Measurements from ENCODE around the gene NCS1. TPM values are rescaled to one million over a fixed set of nuclear protein-coding genes. Genes with fewer than 3 reads are reported as not detected.

Gene NCS1
- total RNA-seq, 1 experiment from 2014 or later = 27.8 TPM

DNA sequence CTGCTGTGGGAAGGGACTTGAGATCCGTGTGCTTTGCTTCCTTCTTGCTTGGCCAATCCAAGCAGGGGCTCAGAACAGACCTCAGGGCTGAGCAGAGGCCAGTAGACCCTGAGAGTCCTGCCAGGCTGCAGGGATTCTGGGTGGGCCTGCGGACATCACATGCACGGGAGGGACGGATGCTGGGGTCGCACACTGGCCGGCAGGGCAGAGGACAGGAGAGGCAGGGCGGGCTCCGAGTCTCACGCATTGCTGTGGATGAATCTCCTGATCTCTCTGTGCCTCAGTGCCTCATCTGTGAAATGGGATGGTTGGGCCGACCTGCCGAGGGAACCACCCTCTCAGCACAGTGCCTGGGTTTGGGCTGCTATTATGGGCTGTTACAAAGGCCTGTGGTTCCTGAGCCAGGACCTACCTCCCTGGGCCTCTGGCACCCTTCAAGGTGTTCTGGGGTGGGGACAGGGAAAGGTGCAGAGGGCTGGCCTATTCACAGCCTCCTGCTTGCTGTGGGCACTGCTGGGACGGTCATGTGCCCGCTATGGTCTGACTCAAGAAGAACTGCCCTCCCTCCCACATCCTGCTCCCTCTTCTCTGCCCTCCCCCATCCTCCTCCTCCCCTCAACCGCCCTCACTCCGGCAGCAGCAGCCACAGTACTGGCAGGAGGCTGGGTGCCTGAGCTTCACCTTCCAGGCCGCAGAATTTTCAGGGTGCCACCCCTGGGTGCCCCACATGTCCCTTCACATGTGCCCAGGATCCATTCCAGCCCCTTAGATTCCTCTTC is 43.3 kb downstream of the NCS1 start:
- CTCF ChIA-PET = no interaction called here
- intact Hi-C loops (cut with micrococcal nuclease) = no loop called here
- no TSS peak for BruUV-seq (replicated peaks)
- no peak overlapping the region for H3K4me3 Mint-ChIP-seq (ENCODE audit: unreplicated experiment)
- no peaks in the 10 kb centered on the region for H3K27me3 Mint-ChIP-seq (ENCODE audit: insufficient read depth, unreplicated experiment)
- no peak overlapping the region for H3K27ac Mint-ChIP-seq (ENCODE audit: low read depth, unreplicated experiment)
- peaks cover 26% of the 10 kb centered on the region for H3K36me3 Mint-ChIP-seq (ENCODE audit: insufficient read depth, unreplicated experiment)
- no peaks in the 10 kb centered on the region for H3K4me1 Mint-ChIP-seq (ENCODE audit: insufficient read depth, unreplicated experiment)
- DNase-seq (ENCODE audit: unreplicated experiment) = no peak
- no peaks in the 10 kb centered on the region for H3K9me3 Mint-ChIP-seq (ENCODE audit: unreplicated experiment)
- TF ChIP-seq CTCF (IDR thresholded peaks at IDR 0.05; ENCODE audit: unreplicated experiment) = no peak
- POLR2A ChIA-PET = no interaction called here

GRCh38 chr9:130217838-130218237 is 45.6 kb downstream of the NCS1 start:
- no TSS peak for BruUV-seq (replicated peaks)
- Mint-ChIP-seq H3K36me3 (ENCODE audit: insufficient read depth, unreplicated experiment) (peaks cover 20% of the 10 kb centered on the region), H3K4me3 (ENCODE audit: unreplicated experiment) (no peak overlapping the region), H3K27ac (ENCODE audit: low read depth, unreplicated experiment) (no peak overlapping the region), H3K9me3 (ENCODE audit: unreplicated experiment) (no peaks in the 10 kb centered on the region), H3K27me3 (ENCODE audit: insufficient read depth, unreplicated experiment) (no peaks in the 10 kb centered on the region), H3K4me1 (ENCODE audit: insufficient read depth, unreplicated experiment) (no peaks in the 10 kb centered on the region)
- no peak for DNase-seq (ENCODE audit: unreplicated experiment)
- ChIA-PET CTCF (interaction anchor here (0.6 to 1.4 kb wide), 4 partner anchors 31 to 110 kb away, joined by 3 to 4 read pairs (median 4); no protein-coding TSS in a partner anchor), POLR2A (no interaction called here)
- no peak for TF ChIP-seq CTCF (IDR thresholded peaks at IDR 0.05; ENCODE audit: unreplicated experiment)
- intact Hi-C loops (cut with micrococcal nuclease) = no loop called here

- CTCF ChIA-PET = interaction anchor here (0.6 kb wide), 1 partner anchor 27 kb away, joined by 3 read pairs; no protein-coding TSS in a partner anchor
- H3K4me1 Mint-ChIP-seq (ENCODE audit: insufficient read depth, unreplicated experiment) = no peaks in the 10 kb centered on the region
- H3K27ac Mint-ChIP-seq (ENCODE audit: low read depth, unreplicated experiment) = no peak overlapping the region
- H3K4me3 Mint-ChIP-seq (ENCODE audit: unreplicated experiment) = no peak overlapping the region
- intact Hi-C loops (cut with micrococcal nuclease) = no loop called here
- no peaks in the 10 kb centered on the region for H3K27me3 Mint-ChIP-seq (ENCODE audit: insufficient read depth, unreplicated experiment)
- peaks cover 22% of the 10 kb centered on the region for H3K36me3 Mint-ChIP-seq (ENCODE audit: insufficient read depth, unreplicated experiment)
- H3K9me3 Mint-ChIP-seq (ENCODE audit: unreplicated experiment) = no peaks in the 10 kb centered on the region
- no peak for DNase-seq (ENCODE audit: unreplicated experiment)
- BruUV-seq (replicated peaks) = no TSS peak
- TF ChIP-seq CTCF (IDR thresholded peaks at IDR 0.05; ENCODE audit: unreplicated experiment) = no peak
- POLR2A ChIA-PET = interaction anchor here (1.2 kb wide), 1 partner anchor 14 kb away, joined by 4 read pairs; no protein-coding TSS in a partner anchor
These were observed 47.5 kb downstream of the NCS1 start for GRCh38 chr9:130219661-130220096.

DNA sequence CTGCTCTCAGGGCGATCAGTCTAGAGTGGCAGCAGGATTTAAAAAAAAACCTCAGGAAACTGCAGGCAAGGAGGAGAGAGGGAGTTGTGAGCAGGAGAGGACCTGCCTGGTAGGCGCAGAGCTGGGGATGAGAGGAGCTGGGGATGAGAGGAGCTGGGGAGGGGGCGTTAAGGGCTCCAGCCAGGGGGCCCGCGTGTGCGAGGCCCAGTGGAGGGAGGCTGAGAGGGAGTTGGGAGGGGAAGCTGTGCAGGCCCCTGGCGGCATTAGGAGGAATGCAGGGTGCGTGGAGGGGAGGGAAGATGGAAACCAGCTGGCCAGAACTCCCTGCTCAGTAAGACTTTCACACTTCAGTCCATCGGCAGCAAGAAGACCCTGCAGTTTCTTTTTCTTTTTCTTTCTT is 48.1 kb downstream of the NCS1 start:
- no peaks in the 10 kb centered on the region for H3K27me3 Mint-ChIP-seq (ENCODE audit: insufficient read depth, unreplicated experiment)
- no peaks in the 10 kb centered on the region for H3K4me1 Mint-ChIP-seq (ENCODE audit: insufficient read depth, unreplicated experiment)
- peaks cover 21% of the 10 kb centered on the region for H3K36me3 Mint-ChIP-seq (ENCODE audit: insufficient read depth, unreplicated experiment)
- ChIA-PET CTCF (interaction anchor here (0.6 to 1.5 kb wide), 3 partner anchors 21 to 1078 kb away, joined by 3 to 4 read pairs (median 3); no protein-coding TSS in a partner anchor), POLR2A (interaction anchor here (1.2 kb wide), 1 partner anchor 15 kb away, joined by 4 read pairs; no protein-coding TSS in a partner anchor)
- DNase-seq (ENCODE audit: unreplicated experiment) = no peak
- intact Hi-C loops (cut with micrococcal nuclease) = no loop called here
- no peak for TF ChIP-seq CTCF (IDR thresholded peaks at IDR 0.05; ENCODE audit: unreplicated experiment)
- BruUV-seq (replicated peaks) = no TSS peak
- H3K9me3 Mint-ChIP-seq (ENCODE audit: unreplicated experiment) = no peaks in the 10 kb centered on the region
- H3K27ac Mint-ChIP-seq (ENCODE audit: low read depth, unreplicated experiment) = no peak overlapping the region
- H3K4me3 Mint-ChIP-seq (ENCODE audit: unreplicated experiment) = no peak overlapping the region
